Suprapubic skin (tissue), 4 donors: Measurements from ENCODE around the gene SEMA3A. TPM values are rescaled to one million over a fixed set of nuclear protein-coding genes. Genes with fewer than 3 reads are reported as not detected.

Experiments used
- DNase-seq, 2 donors: peaks; one replicate each; pipeline ENCODE4 v3.0.0-alpha.2; 2019; ENCODE audit warnings: low spot score in 2 of 2
- H3K27ac ChIP-seq: fragments of 200-600 bp; sonication (generic); one replicate; pipeline ENCODE4 v1.5.1; 2019
- H3K27me3 ChIP-seq: fragments of 200-600 bp; sonication (generic); one replicate; pipeline ENCODE4 v1.5.1; 2019
- H3K36me3 ChIP-seq: fragments of 200-600 bp; sonication (generic); one replicate; pipeline ENCODE4 v1.5.1; 2019
- H3K4me1 ChIP-seq: fragments of 200-600 bp; sonication (generic); one replicate; pipeline ENCODE4 v1.5.1; 2019
- H3K4me3 ChIP-seq: fragments of 200-600 bp; sonication (generic); one replicate; pipeline ENCODE4 v1.5.1; 2019; ENCODE audit warnings: mild to moderate bottlenecking
- H3K9me3 ChIP-seq: fragments of 200-600 bp; sonication (generic); one replicate; pipeline ENCODE4 v1.5.1; 2019
- EP300 ChIP-seq: sonication (generic); formaldehyde crosslinking; IDR thresholded peaks from one replicate; pipeline ENCODE4 v1.6.1; 2017; ENCODE audit warnings: antibody characterized with exemption
- POLR2A ChIP-seq, 2 donors: fragments of 450-650 bp; IDR thresholded peaks; one replicate each; pipeline ENCODE4 v1.6.1; 2017; ENCODE audit warnings: antibody characterized with exemption in 2 of 2, mild to moderate bottlenecking in 2 of 2, moderate library complexity in 2 of 2
- POLR2AphosphoS5 ChIP-seq, 3 donors: sonication (generic); formaldehyde crosslinking; IDR thresholded peaks; one replicate each; pipeline ENCODE4 v1.6.1; 2017; ENCODE audit warnings: antibody characterized with exemption in 3 of 3
- WGBS: methylation state at CpG from one replicate; pipeline ENCODE4 v1.1.5; 2018; 5-methylcytosine and 5-hydroxymethylcytosine counted together
- total RNA-seq, 4 donors: library from RNA; depleted of rRNA; stranded (reverse); fragments of >200 nt; gene quantifications; one replicate each; pipeline ENCODE4 v1.1.0, GENCODE V29; 2016
- TF ChIP-seq, protein P1 (sequence below), 2 donors: fragments of 200-600 bp in 1 of 2; fragments of 450-650 bp in 1 of 2; sonication (generic) in 1 of 2; IDR thresholded peaks; one replicate each; pipeline ENCODE4 v1.5.1; 2016 to 2019; ENCODE audit warnings: antibody characterized with exemption in 2 of 2, mild to moderate bottlenecking in 1 of 2, moderate library complexity in 1 of 2

Gene SEMA3A
- total RNA-seq, 4 donors from 2014 or later, result 1.1 to 7.3 (median 3.2) TPM

DNA sequence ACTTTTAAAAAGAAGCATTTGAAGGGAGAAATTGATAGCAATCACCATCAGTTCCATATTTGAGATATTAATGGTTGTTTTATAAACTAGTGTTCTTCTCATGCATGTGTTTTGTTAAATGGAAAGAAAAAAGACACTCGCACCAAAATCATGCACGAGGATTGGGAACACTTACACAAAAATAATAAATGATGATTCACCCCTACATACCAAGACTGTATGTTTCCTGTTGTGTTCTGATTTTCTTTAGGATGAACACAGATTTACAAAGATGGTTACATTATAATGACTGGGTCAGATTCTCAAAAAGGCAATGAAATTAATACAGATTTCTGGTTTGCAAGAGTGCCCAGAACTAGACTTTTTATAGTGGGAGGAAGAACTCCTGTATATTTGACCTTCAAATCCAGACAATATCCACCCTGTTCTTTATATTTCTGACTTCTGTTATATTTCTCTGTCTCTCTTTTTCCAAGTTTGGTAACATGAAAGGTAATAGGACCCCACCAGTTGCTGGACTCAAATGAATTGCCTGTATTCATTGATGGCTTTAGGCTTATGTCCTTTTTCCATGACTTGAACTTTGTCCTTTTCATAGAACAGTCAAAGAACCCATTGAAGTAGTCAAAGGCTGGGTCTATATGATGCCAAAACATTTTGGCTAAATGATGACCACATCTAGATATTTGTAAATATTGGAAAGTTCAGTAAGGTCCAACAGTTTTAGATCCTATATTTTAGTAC is 54.4 kb downstream of the SEMA3A start:
- Histone ChIP-seq H3K4me3 (no peak overlapping the region), H3K27me3 (no peaks in the 10 kb centered on the region), H3K36me3 (no peaks in the 10 kb centered on the region), H3K27ac (no peak overlapping the region), H3K4me1 (no peaks in the 10 kb centered on the region), H3K9me3 (no peaks in the 10 kb centered on the region)
- DNase-seq, result no peak
- TF ChIP-seq POLR2A (IDR thresholded peaks at IDR 0.05), result no peak
- TF ChIP-seq, protein P1, sequence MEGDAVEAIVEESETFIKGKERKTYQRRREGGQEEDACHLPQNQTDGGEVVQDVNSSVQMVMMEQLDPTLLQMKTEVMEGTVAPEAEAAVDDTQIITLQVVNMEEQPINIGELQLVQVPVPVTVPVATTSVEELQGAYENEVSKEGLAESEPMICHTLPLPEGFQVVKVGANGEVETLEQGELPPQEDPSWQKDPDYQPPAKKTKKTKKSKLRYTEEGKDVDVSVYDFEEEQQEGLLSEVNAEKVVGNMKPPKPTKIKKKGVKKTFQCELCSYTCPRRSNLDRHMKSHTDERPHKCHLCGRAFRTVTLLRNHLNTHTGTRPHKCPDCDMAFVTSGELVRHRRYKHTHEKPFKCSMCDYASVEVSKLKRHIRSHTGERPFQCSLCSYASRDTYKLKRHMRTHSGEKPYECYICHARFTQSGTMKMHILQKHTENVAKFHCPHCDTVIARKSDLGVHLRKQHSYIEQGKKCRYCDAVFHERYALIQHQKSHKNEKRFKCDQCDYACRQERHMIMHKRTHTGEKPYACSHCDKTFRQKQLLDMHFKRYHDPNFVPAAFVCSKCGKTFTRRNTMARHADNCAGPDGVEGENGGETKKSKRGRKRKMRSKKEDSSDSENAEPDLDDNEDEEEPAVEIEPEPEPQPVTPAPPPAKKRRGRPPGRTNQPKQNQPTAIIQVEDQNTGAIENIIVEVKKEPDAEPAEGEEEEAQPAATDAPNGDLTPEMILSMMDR (IDR thresholded peaks at IDR 0.05), result no peak
- 57% methylated on average over 2 of the region's 2 CpGs for WGBS

DNA sequence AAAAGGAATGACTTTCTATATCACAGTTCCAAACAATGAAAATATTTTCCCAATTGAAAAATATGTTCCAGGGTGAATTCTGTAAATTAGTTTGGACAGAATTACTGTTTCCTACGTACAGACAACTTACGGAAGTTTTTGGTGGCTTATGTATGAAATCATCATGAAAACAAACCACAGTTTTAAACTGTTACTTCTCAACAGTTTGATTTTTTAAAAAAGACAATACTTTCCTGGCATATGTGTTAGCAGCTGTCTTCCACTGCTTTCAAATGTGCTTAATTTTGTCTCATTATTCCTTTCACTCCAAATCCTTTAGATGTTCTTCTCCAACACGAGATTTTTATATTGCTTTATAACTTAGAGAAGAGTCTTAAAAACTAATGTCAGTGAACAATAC is 56.2 kb downstream of the SEMA3A start:
- TF ChIP-seq, protein P1 (IDR thresholded peaks at IDR 0.05), result no peak
- TF ChIP-seq POLR2AphosphoS5 (IDR thresholded peaks at IDR 0.05) (no peak), EP300 (no peak), POLR2A (IDR thresholded peaks at IDR 0.05) (no peak)
- no peak for DNase-seq
- no peaks in the 10 kb centered on the region for H3K9me3 ChIP-seq
- WGBS, result 66% methylated on average over 3 of the region's 3 CpGs
- no peak overlapping the region for H3K4me3 ChIP-seq
- H3K27me3 ChIP-seq, result no peaks in the 10 kb centered on the region
- no peaks in the 10 kb centered on the region for H3K36me3 ChIP-seq
- H3K4me1 ChIP-seq, result no peaks in the 10 kb centered on the region
- no peak overlapping the region for H3K27ac ChIP-seq

DNA sequence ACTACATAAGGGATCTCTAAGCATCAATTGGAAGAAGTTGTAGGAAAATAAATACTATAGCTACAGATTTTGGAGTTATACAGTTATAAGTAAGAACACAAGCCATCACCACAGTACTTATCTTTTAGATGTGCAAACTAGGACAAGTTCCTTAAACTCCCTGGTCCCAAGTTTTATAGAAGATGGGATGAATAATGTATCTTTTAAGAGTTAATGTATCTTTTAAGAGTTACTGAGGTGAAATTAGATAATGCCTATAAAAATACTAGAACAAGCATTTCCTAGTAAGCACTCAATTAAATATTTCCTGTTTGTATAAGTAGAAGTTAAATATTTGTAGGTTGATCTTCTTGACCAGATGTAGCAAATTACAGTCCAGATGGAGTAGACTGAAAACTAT is 56.8 kb downstream of the SEMA3A start:
- no peaks in the 10 kb centered on the region for H3K27me3 ChIP-seq
- H3K27ac ChIP-seq, result no peak overlapping the region
- no peak for TF ChIP-seq EP300
- TF ChIP-seq, protein P1 (IDR thresholded peaks at IDR 0.05), result no peak
- no peak for TF ChIP-seq POLR2AphosphoS5 (IDR thresholded peaks at IDR 0.05)
- DNase-seq, result no peak
- H3K36me3 ChIP-seq, result no peaks in the 10 kb centered on the region
- no peak overlapping the region for H3K4me3 ChIP-seq
- H3K4me1 ChIP-seq, result no peaks in the 10 kb centered on the region
- no peaks in the 10 kb centered on the region for H3K9me3 ChIP-seq

DNA sequence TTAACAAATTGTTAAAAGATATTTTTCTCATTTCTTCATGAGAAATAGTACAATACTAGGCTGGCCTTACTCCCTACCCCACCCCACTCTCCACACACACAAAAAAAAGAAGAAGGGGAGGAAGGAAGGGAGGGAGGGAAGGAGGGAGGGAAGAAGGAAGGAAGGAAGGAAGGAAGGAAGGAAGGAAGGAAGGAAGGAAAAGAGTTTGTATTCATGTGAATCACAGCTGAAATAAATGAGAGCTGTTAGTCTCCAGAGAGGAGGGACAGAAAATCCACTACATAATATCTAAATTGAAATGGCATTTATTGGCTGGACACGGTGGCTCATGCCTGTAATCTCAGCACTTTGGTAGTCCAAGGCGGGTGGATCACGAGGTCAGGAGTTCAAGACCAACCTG is 57.8 kb downstream of the SEMA3A start:
- H3K27me3 ChIP-seq, result no peaks in the 10 kb centered on the region
- H3K4me1 ChIP-seq, result no peaks in the 10 kb centered on the region
- WGBS, result 100% methylated on average over 3 of the region's 3 CpGs
- H3K36me3 ChIP-seq, result no peaks in the 10 kb centered on the region
- H3K9me3 ChIP-seq, result no peaks in the 10 kb centered on the region
- TF ChIP-seq, protein P1 (IDR thresholded peaks at IDR 0.05), result no peak
- TF ChIP-seq POLR2A (IDR thresholded peaks at IDR 0.05) (no peak), POLR2AphosphoS5 (IDR thresholded peaks at IDR 0.05) (no peak), EP300 (no peak)
- DNase-seq, result no peak
- no peak overlapping the region for H3K27ac ChIP-seq
- H3K4me3 ChIP-seq, result no peak overlapping the region

DNA sequence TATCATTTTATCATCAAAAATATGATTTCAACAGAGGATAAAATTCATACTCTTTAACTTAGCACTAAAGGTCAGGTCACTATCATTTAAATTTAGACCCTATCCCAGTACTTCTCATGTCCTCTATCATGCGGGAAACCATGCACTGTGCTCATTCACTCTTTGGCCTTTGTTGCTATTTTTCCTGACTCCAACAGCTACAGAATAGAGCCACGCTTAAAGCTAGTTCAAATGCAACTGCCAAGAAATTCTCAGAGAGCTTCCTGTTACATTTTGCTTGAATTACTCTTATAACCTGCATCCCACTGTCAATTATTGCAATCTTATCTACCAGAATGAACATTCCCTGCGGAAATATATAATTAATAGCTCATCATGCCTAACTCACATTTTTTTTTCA is 58.3 kb downstream of the SEMA3A start:
- whole genome bisulfite sequencing, result 75% methylated on average over 3 of the region's 3 CpGs

More for the DNA sequence above, 58.3 kb downstream of the SEMA3A start:
- TF ChIP-seq POLR2A (IDR thresholded peaks at IDR 0.05) (no peak), EP300 (no peak), POLR2AphosphoS5 (IDR thresholded peaks at IDR 0.05) (no peak)
- TF ChIP-seq, protein P1 (IDR thresholded peaks at IDR 0.05), result no peak
- H3K4me3 ChIP-seq, result no peak overlapping the region
- no peak overlapping the region for H3K27ac ChIP-seq
- DNase-seq, result no peak
- H3K27me3 ChIP-seq, result no peaks in the 10 kb centered on the region
- no peaks in the 10 kb centered on the region for H3K9me3 ChIP-seq
- H3K36me3 ChIP-seq, result no peaks in the 10 kb centered on the region
- no peaks in the 10 kb centered on the region for H3K4me1 ChIP-seq
